CD14-positive monocyte (primary cell): ENCODE measurements around the gene C3orf20. TPM values are rescaled to one million over a fixed set of nuclear protein-coding genes. Genes with fewer than 3 reads are reported as not detected.

Experiments
- DNase-seq, 3 donors: peaks; one replicate each; pipeline ENCODE4 v3.0.0-alpha.2; 2011 to 2022
- H2AFZ ChIP-seq: 2 replicates; pipeline ENCODE4 v1.6.0; 2012; ENCODE audit warnings: mild to moderate bottlenecking, low read depth, low read length, inconsistent platforms; ENCODE audit not compliant: insufficient read depth, poor library complexity, severe bottlenecking
- H3K27ac ChIP-seq, 2 donors: 1 replicate in 1 of 2; 2 replicates in 1 of 2; pipeline ENCODE4 v1.5.1; 2012 to 2013; ENCODE audit warnings: low read length in 2 of 2, control low read depth in 1 of 2, inconsistent platforms in 1 of 2, low read depth in 1 of 2, mild to moderate bottlenecking in 1 of 2
- H3K27me3 ChIP-seq, 2 donors: one replicate each; pipeline versions ENCODE4 v1.6.0 to v1.6.1; 2011 to 2013; ENCODE audit warnings: low read length in 2 of 2; ENCODE audit not compliant: control insufficient read depth in 2 of 2, insufficient read depth in 2 of 2
- H3K36me3 ChIP-seq, 2 donors: replicated peaks in 1 of 2; 1 replicate in 1 of 2; 2 replicates in 1 of 2; pipeline versions ENCODE4 v1.5.1 to v1.6.1; 2012 to 2013; ENCODE audit warnings: low read length in 2 of 2, control low read depth in 1 of 2, inconsistent platforms in 1 of 2, mild to moderate bottlenecking in 1 of 2; ENCODE audit not compliant: insufficient read depth in 2 of 2, control insufficient read depth in 1 of 2
- H3K4me1 ChIP-seq, 2 donors: 1 replicate in 1 of 2; 2 replicates in 1 of 2; pipeline versions ENCODE4 v1.5.1 to v1.6.1; 2012 to 2013; ENCODE audit warnings: low read length in 2 of 2, control low read depth in 1 of 2, inconsistent platforms in 1 of 2, mild to moderate bottlenecking in 1 of 2, moderate library complexity in 1 of 2; ENCODE audit not compliant: insufficient read depth in 2 of 2, control insufficient read depth in 1 of 2
- H3K4me2 ChIP-seq: replicated peaks from 2 replicates; pipeline ENCODE3; 2012; ENCODE audit warnings: low read length, moderate library complexity, mild to moderate bottlenecking; ENCODE audit not compliant: poor library complexity, severe bottlenecking; ENCODE audit errors: extremely low read depth
- H3K4me3 ChIP-seq, 3 experiments: fragments of 200-600 bp in 1 of 3; sonication (generic) in 1 of 3; replicated peaks in 1 of 3; 1 replicate in 2 of 3; 2 replicates in 1 of 3; pipeline ENCODE4 v1.5.1; 2011 to 2013; ENCODE audit warnings: low read length in 3 of 3, mild to moderate bottlenecking in 3 of 3, control low read depth in 2 of 3, low read depth in 2 of 3, inconsistent platforms in 1 of 3, moderate library complexity in 1 of 3
- H3K79me2 ChIP-seq: 2 replicates; pipeline ENCODE4 v1.6.0; 2012; ENCODE audit warnings: mild to moderate bottlenecking, control low read depth, inconsistent platforms, low read length, moderate library complexity; ENCODE audit not compliant: insufficient read depth
- H3K9ac ChIP-seq: 2 replicates; pipeline ENCODE4 v1.6.0; 2017; ENCODE audit warnings: low read length, mild to moderate bottlenecking; ENCODE audit not compliant: insufficient read depth, poor library complexity, severe bottlenecking
- H3K9me3 ChIP-seq, 2 donors: replicated peaks in 1 of 2; 1 replicate in 1 of 2; 2 replicates in 1 of 2; pipeline versions ENCODE4 v1.5.1 to v1.6.1; 2012 to 2013; ENCODE audit warnings: low read length in 2 of 2, control low read depth in 1 of 2; ENCODE audit not compliant: control insufficient read depth in 1 of 2, insufficient read depth in 1 of 2
- H4K20me1 ChIP-seq: 2 replicates; pipeline ENCODE4 v1.6.0; 2012; ENCODE audit warnings: mild to moderate bottlenecking, low read length, control low read depth, moderate library complexity; ENCODE audit not compliant: insufficient read depth
- H3K27ac Mint-ChIP-seq, 7 donors: one replicate each; pipeline ENCODE4 v1.8.0; 2020; ENCODE audit warnings: mild to moderate bottlenecking in 7 of 7, mixed read lengths in 7 of 7, moderate library complexity in 6 of 7, inconsistent platforms in 2 of 7
- H3K27me3 Mint-ChIP-seq, 3 donors: one replicate each; pipeline ENCODE4 v1.8.0; 2021 to 2022; ENCODE audit warnings: low read depth in 3 of 3, mild to moderate bottlenecking in 3 of 3, mixed read lengths in 3 of 3, moderate library complexity in 3 of 3, inconsistent platforms in 1 of 3
- H3K36me3 Mint-ChIP-seq, 2 donors: one replicate each; pipeline ENCODE4 v1.8.0; 2020; ENCODE audit warnings: mixed read lengths in 2 of 2, inconsistent platforms in 1 of 2, mild to moderate bottlenecking in 1 of 2
- H3K4me1 Mint-ChIP-seq: one replicate; pipeline ENCODE4 v1.8.0; 2020; ENCODE audit warnings: mild to moderate bottlenecking, mixed read lengths
- H3K4me3 Mint-ChIP-seq, 2 donors: one replicate each; pipeline ENCODE4 v1.8.0; 2020; ENCODE audit warnings: mild to moderate bottlenecking in 2 of 2, mixed read lengths in 2 of 2, moderate library complexity in 1 of 2
- H3K9me3 Mint-ChIP-seq, 7 donors: one replicate each; pipeline ENCODE4 v1.8.0; 2020 to 2022; ENCODE audit warnings: mixed read lengths in 7 of 7, mild to moderate bottlenecking in 6 of 7, moderate library complexity in 6 of 7, inconsistent platforms in 2 of 7
- CTCF ChIP-seq: fragments of 200-600 bp; IDR thresholded peaks from one replicate; pipeline ENCODE4 v1.8.0; 2022; ENCODE audit warnings: antibody characterized with exemption, mild to moderate bottlenecking
- WGBS: methylation state at CpG from one replicate; pipeline ENCODE4 v1.1.5; 2013; ENCODE audit warnings: missing lambda C conversion rate; ENCODE audit not compliant: insufficient coverage; 5-methylcytosine and 5-hydroxymethylcytosine counted together
- intact Hi-C, 2 donors: fragments of 100-400 bp; cut with micrococcal nuclease; formaldehyde crosslinking; loops; one replicate each; pipeline versions ENCODE4 v1.15.0 to v1.15.1; 2023
- polyA plus RNA-seq, 3 donors: library from polyadenylated mRNA; depleted of rRNA in 1 of 3; unstranded in 2 of 3; stranded (reverse) in 1 of 3; fragments of 300-500 nt in 2 of 3; fragments of >200 nt in 1 of 3; fragmentation: Illumina TruSeq in 2 of 3; gene quantifications; 1 replicate in 2 of 3; 2 replicates in 1 of 3; pipeline ENCODE4 v1.2.3, GENCODE V29; 2012 to 2021

C3orf20 gene
- polyA plus RNA-seq, 3 donors: 0.11 TPM; not detected in 2

DNA sequence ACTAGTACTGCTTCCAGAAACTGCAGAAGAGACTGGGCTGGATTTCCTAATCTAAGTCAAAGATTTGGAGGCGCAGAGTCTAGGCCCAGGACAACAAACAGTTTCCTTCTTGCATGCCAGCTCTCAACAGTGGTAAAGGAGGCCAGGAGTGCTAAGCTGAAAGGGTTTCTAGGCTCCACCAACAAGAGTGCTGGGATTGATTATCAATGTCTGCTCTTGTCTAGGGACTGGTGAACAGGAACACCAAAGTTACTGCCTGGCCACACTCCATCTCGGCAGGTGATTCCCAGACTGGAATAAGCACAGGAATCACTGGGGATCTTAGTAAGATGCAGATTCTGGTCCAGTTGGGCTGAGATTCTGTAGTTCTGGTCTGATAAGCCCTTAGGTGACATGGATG lies 121.1 kb downstream of the C3orf20 start:
- Mint-ChIP-seq H3K4me1 (no peaks in the 10 kb centered on the region), H3K9me3 (peaks cover 0 to 2% (median 0%) of the 10 kb centered on the region in 7 donors), H3K27me3 (peaks cover 2 to 10% (median 5%) of the 10 kb centered on the region in 3 donors), H3K36me3 (no peaks in the 10 kb centered on the region), H3K27ac (no peak overlapping the region), H3K4me3 (no peak overlapping the region)
- Histone ChIP-seq H3K27me3 (peaks cover 0 to 2% of the 10 kb centered on the region in 2 donors), H3K4me2 (no peak overlapping the region), H4K20me1 (no peaks in the 10 kb centered on the region), H3K27ac (no peak overlapping the region), H3K36me3 (no peaks in the 10 kb centered on the region), H3K79me2 (no peaks in the 10 kb centered on the region), H3K9ac (no peak overlapping the region), H3K4me3 (no peak overlapping the region), H3K9me3 (no peaks in the 10 kb centered on the region), H3K4me1 (no peaks in the 10 kb centered on the region), H2AFZ (no peak overlapping the region)
- TF ChIP-seq CTCF: no peak
- DNase-seq: no peak
- intact Hi-C loops: loop anchor here in 1 of 2 donors (10.0 kb wide), 1 partner anchor 129 kb away; no protein-coding TSS in a partner anchor
- WGBS: 76% methylated on average over 2 of the region's 2 CpGs

DNA sequence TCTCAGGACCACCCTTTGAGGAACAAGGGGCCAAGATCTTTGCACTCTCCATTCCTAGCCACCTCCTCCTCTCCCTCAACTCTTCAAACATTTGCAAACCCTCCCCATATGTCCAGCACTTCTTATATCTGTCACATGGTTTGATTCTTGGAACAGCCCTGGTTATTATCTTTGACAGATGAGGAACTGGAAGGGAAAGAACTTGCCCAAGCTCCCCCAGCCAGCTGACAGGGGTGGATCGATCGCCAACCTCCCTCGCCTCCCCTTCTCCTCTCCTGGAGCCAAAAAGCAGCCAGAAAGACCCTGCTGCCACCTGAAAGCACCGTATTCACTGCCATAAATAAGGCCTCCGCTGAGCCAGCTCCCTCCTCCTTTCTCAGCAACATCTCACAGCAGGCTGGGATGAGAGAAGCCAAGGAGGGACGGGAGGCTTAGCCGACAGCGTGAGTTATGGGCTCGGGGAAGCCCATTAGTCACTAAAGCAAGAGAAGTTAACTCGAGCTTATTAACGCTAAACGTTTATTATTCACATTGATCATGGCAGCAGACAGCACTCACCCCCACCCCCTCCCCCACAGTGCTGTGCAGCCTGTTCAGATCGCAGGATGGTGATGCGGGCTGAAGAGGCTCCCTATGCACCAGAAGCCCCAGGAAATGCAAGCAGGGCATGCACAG lies 121.6 kb downstream of the C3orf20 start:
- WGBS: 76% methylated on average over 11 of the region's 14 CpGs
- Mint-ChIP-seq H3K4me1 (no peaks in the 10 kb centered on the region), H3K4me3 (no peak overlapping the region), H3K27ac (peak overlapping the region in 1 of 7 donors; percentile 12), H3K27me3 (peaks cover 2 to 9% (median 5%) of the 10 kb centered on the region in 3 donors), H3K36me3 (no peaks in the 10 kb centered on the region), H3K9me3 (peaks cover 0 to 2% (median 0%) of the 10 kb centered on the region in 7 donors)
- H3K4me3 ChIP-seq: no peak overlapping the region
- H3K9me3 ChIP-seq: no peaks in the 10 kb centered on the region
- H3K4me2 ChIP-seq: no peak overlapping the region
- DNase-seq: no peak
- H3K4me1 ChIP-seq: no peaks in the 10 kb centered on the region
- H3K9ac ChIP-seq: no peak overlapping the region
- no peak overlapping the region for H2AFZ ChIP-seq
- H4K20me1 ChIP-seq: no peaks in the 10 kb centered on the region
- H3K27ac ChIP-seq: no peak overlapping the region
- no peak for TF ChIP-seq CTCF
- no peaks in the 10 kb centered on the region for H3K79me2 ChIP-seq
- intact Hi-C loops: loop anchor here in 1 of 2 donors (10.0 kb wide), 1 partner anchor 128 kb away; no protein-coding TSS in a partner anchor
- H3K27me3 ChIP-seq: peaks cover 0 to 2% of the 10 kb centered on the region in 2 donors
- H3K36me3 ChIP-seq: no peaks in the 10 kb centered on the region
